Measurements from ENCODE around the gene CFAP221. TPM values are rescaled to one million over a fixed set of nuclear protein-coding genes. Genes with fewer than 3 reads are reported as not detected.

The CFAP221 gene
- total RNA-seq, 1 donor from 2014 or later = 0.61 TPM

DNA sequence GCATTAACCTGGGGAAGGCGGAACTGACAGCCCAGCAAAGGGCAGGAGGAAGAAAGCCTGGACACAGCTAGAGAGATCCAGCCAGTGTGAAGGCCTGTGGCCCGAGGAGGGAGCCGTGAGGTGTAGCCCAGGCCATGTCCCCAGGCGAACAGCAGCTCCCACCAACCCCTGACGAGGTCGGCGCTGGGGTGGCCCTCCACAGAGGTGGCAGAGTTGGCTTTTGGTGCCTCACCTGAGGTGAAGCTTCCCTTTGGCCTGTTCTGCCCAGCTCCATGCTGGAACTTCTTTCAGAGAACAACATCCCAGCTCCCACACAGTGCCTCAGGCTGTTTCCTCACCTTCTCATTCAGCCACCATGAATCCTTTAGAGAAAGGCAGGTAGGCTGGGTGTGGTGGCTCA lies 148.1 kb downstream of the CFAP221 start:
- Mint-ChIP-seq H3K9me3 (ENCODE audit: unreplicated experiment) (peaks cover 3% of the 10 kb centered on the region), H3K27ac (ENCODE audit: unreplicated experiment) (no peak overlapping the region), H3K36me3 (ENCODE audit: low read depth, unreplicated experiment) (peaks cover 12% of the 10 kb centered on the region), H3K27me3 (ENCODE audit: low read depth, unreplicated experiment) (peaks cover 6% of the 10 kb centered on the region), H3K4me3 (ENCODE audit: unreplicated experiment) (no peak overlapping the region), H3K4me1 (ENCODE audit: low read depth, unreplicated experiment) (peaks cover 24% of the 10 kb centered on the region)
- TF ChIP-seq, protein P1, sequence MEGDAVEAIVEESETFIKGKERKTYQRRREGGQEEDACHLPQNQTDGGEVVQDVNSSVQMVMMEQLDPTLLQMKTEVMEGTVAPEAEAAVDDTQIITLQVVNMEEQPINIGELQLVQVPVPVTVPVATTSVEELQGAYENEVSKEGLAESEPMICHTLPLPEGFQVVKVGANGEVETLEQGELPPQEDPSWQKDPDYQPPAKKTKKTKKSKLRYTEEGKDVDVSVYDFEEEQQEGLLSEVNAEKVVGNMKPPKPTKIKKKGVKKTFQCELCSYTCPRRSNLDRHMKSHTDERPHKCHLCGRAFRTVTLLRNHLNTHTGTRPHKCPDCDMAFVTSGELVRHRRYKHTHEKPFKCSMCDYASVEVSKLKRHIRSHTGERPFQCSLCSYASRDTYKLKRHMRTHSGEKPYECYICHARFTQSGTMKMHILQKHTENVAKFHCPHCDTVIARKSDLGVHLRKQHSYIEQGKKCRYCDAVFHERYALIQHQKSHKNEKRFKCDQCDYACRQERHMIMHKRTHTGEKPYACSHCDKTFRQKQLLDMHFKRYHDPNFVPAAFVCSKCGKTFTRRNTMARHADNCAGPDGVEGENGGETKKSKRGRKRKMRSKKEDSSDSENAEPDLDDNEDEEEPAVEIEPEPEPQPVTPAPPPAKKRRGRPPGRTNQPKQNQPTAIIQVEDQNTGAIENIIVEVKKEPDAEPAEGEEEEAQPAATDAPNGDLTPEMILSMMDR (IDR thresholded peaks at IDR 0.05; ENCODE audit: insufficient read depth, low read depth, low read length) = no peak
- TF ChIP-seq EZH2 (IDR thresholded peaks at IDR 0.05; ENCODE audit: insufficient read depth, low read length) = no peak
- no peak for DNase-seq (ENCODE audit: low read depth)
- Histone ChIP-seq H2AFZ (ENCODE audit: low read depth, low read length) (no peak overlapping the region), H3K36me3 (ENCODE audit: insufficient read depth, low read length) (no peaks in the 10 kb centered on the region), H3K27ac (ENCODE audit: low read depth, low read length) (no peak overlapping the region), H3K4me1 (ENCODE audit: insufficient read depth, low read length) (peaks cover 13% of the 10 kb centered on the region), H3K9ac (ENCODE audit: low read length) (no peak overlapping the region), H3K79me2 (ENCODE audit: insufficient read depth, low read length) (no peaks in the 10 kb centered on the region), H3K9me3 (ENCODE audit: insufficient read depth, low read depth, low read length) (no peaks in the 10 kb centered on the region), H3K4me2 (ENCODE audit: low read length) (no peak overlapping the region), H4K20me1 (ENCODE audit: insufficient read depth, low read length) (no peaks in the 10 kb centered on the region), H3K4me3 (ENCODE audit: insufficient read depth, low read depth, low read length) (no peak overlapping the region), H3K27me3 (ENCODE audit: insufficient read depth, low read length) (no peaks in the 10 kb centered on the region)
- no peak for FAIRE-seq

DNA sequence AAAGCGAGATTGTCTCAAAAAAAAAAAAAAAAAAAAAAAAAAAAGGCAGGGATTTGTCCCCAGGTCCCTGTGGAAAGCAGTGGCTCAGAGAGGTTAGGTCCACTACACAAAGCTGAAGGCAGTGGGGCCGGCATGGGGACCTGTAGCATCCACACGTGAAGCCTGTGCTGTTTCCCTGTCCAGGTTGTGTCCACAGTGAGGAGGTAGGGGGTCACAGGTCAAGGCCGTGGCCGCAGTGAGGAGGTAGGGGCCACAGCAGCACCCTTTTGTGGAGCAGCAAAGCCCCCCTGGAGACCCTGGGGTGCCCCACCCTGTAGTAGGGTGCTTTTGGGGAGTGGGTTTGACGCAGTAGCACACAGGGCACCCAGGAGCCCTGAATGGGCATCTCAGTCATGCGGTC lies 148.7 kb downstream of the CFAP221 start:
- Histone ChIP-seq H3K9me3 (ENCODE audit: insufficient read depth, low read depth, low read length) (no peaks in the 10 kb centered on the region), H4K20me1 (ENCODE audit: insufficient read depth, low read length) (no peaks in the 10 kb centered on the region), H3K36me3 (ENCODE audit: insufficient read depth, low read length) (no peaks in the 10 kb centered on the region), H3K4me3 (ENCODE audit: insufficient read depth, low read depth, low read length) (no peak overlapping the region), H3K9ac (ENCODE audit: low read length) (no peak overlapping the region), H3K4me1 (ENCODE audit: insufficient read depth, low read length) (peaks cover 13% of the 10 kb centered on the region), H3K79me2 (ENCODE audit: insufficient read depth, low read length) (no peaks in the 10 kb centered on the region), H3K27me3 (ENCODE audit: insufficient read depth, low read length) (no peaks in the 10 kb centered on the region), H3K4me2 (ENCODE audit: low read length) (no peak overlapping the region), H3K27ac (ENCODE audit: low read depth, low read length) (no peak overlapping the region), H2AFZ (ENCODE audit: low read depth, low read length) (no peak overlapping the region)
- H3K27me3 Mint-ChIP-seq (ENCODE audit: low read depth, unreplicated experiment) = peaks cover 6% of the 10 kb centered on the region
- TF ChIP-seq, protein P1 (IDR thresholded peaks at IDR 0.05; ENCODE audit: insufficient read depth, low read depth, low read length) = no peak
- TF ChIP-seq EZH2 (IDR thresholded peaks at IDR 0.05; ENCODE audit: insufficient read depth, low read length) = no peak
- peaks cover 29% of the 10 kb centered on the region for H3K4me1 Mint-ChIP-seq (ENCODE audit: low read depth, unreplicated experiment)
- H3K27ac Mint-ChIP-seq (ENCODE audit: unreplicated experiment) = no peak overlapping the region
- DNase-seq (ENCODE audit: low read depth) (no peak), FAIRE-seq (no peak)
- peaks cover 1% of the 10 kb centered on the region for H3K9me3 Mint-ChIP-seq (ENCODE audit: unreplicated experiment)
- no peak overlapping the region for H3K4me3 Mint-ChIP-seq (ENCODE audit: unreplicated experiment)
- H3K36me3 Mint-ChIP-seq (ENCODE audit: low read depth, unreplicated experiment) = peaks cover 9% of the 10 kb centered on the region

DNA sequence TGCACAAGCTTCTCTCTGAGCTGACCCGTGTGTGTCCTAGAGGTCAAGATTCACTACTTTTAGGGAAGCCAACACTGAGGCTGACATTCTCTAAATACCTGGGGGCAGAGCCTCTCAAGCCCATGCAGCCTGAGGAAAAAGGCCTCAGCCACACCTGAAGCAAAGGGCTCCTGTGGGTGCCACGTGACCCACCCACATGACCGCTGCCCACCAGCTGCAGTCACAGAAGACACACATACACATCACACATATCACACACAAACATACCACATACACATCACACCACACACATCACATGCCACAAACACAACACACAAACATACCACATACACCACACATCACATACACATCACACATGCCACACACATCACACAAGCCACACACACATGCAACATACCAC lies 149.3 kb downstream of the CFAP221 start:
- H3K36me3 ChIP-seq (ENCODE audit: insufficient read depth, low read length) = no peaks in the 10 kb centered on the region
- no peak overlapping the region for H2AFZ ChIP-seq (ENCODE audit: low read depth, low read length)
- H3K4me1 ChIP-seq (ENCODE audit: insufficient read depth, low read length) = peaks cover 13% of the 10 kb centered on the region
- Mint-ChIP-seq H3K9me3 (ENCODE audit: unreplicated experiment) (peaks cover 1% of the 10 kb centered on the region), H3K27ac (ENCODE audit: unreplicated experiment) (no peak overlapping the region), H3K36me3 (ENCODE audit: low read depth, unreplicated experiment) (peaks cover 9% of the 10 kb centered on the region), H3K4me3 (ENCODE audit: unreplicated experiment) (no peak overlapping the region), H3K4me1 (ENCODE audit: low read depth, unreplicated experiment) (peaks cover 29% of the 10 kb centered on the region), H3K27me3 (ENCODE audit: low read depth, unreplicated experiment) (peaks cover 6% of the 10 kb centered on the region)
- H3K4me2 ChIP-seq (ENCODE audit: low read length) = no peak overlapping the region
- no peaks in the 10 kb centered on the region for H3K27me3 ChIP-seq (ENCODE audit: insufficient read depth, low read length)
- no peak overlapping the region for H3K9ac ChIP-seq (ENCODE audit: low read length)
- no peaks in the 10 kb centered on the region for H3K79me2 ChIP-seq (ENCODE audit: insufficient read depth, low read length)
- DNase-seq (ENCODE audit: low read depth) = no peak
- no peak overlapping the region for H3K4me3 ChIP-seq (ENCODE audit: insufficient read depth, low read depth, low read length)
- no peaks in the 10 kb centered on the region for H4K20me1 ChIP-seq (ENCODE audit: insufficient read depth, low read length)
- TF ChIP-seq, protein P1 (IDR thresholded peaks at IDR 0.05; ENCODE audit: insufficient read depth, low read depth, low read length) = no peak
- TF ChIP-seq EZH2 (IDR thresholded peaks at IDR 0.05; ENCODE audit: insufficient read depth, low read length) = no peak
- H3K9me3 ChIP-seq (ENCODE audit: insufficient read depth, low read depth, low read length) = no peaks in the 10 kb centered on the region
- FAIRE-seq = no peak
- no peak overlapping the region for H3K27ac ChIP-seq (ENCODE audit: low read depth, low read length)

Measured in astrocyte (in vitro differentiated cells and primary cell).